Colonic mucosa (tissue), 4 donors: ENCODE results near the gene STK32B. TPM values are rescaled to one million over a fixed set of nuclear protein-coding genes. Genes with fewer than 3 reads are reported as not detected.

Experiments
- DNase-seq: peaks from one replicate; pipeline ENCODE4 v3.0.0-alpha.2; 2020
- H3K27ac ChIP-seq: fragments of 200-600 bp; one replicate; pipeline ENCODE4 v1.8.0; 2021
- H3K27me3 ChIP-seq: fragments of 200-600 bp; one replicate; pipeline ENCODE4 v1.8.0; 2021
- H3K36me3 ChIP-seq: fragments of 200-600 bp; one replicate; pipeline ENCODE4 v1.8.0; 2021
- H3K4me1 ChIP-seq: fragments of 200-600 bp; one replicate; pipeline ENCODE4 v1.8.0; 2021; ENCODE audit warnings: mild to moderate bottlenecking
- H3K4me3 ChIP-seq: fragments of 200-600 bp; one replicate; pipeline ENCODE4 v1.8.0; 2021
- H3K9ac ChIP-seq, 2 donors: one replicate each; pipeline ENCODE4 v1.7.0; 2013; ENCODE audit warnings: control low read depth in 2 of 2, low read depth in 2 of 2, low read length in 2 of 2
- H3K9me3 ChIP-seq: fragments of 200-600 bp; one replicate; pipeline ENCODE4 v1.8.0; 2021
- CTCF ChIP-seq: fragments of 200-600 bp; IDR thresholded peaks from one replicate; pipeline ENCODE4 v1.8.0; 2022; ENCODE audit warnings: antibody characterized with exemption, mild to moderate bottlenecking
- intact Hi-C: fragments of 100-400 bp; cut with DNase I; formaldehyde crosslinking; loops from one replicate; pipeline ENCODE4 v1.14.1; 2022
- total RNA-seq, 2 donors: library from RNA; stranded (reverse); fragmentation: NEBNext Ultra II Directional in 1 of 2; extraction: Animal tissue kit (Norgen Biotek cat#: 25700) in 1 of 2; gene quantifications; one replicate each; pipeline ENCODE4 v1.2.1, GENCODE V29; 2021
- donor health status: healthy.
- donor health status: DM: no; HTN: no; CAD: no.
- donor health status: DM: no; HTN: no; CAD: no.

STK32B gene
- total RNA-seq, 2 donors from 2014 or later: 0.64 to 0.82 TPM

- Histone ChIP-seq H3K27me3 (no peaks in the 10 kb centered on the region), H3K4me3 (no peak overlapping the region), H3K4me1 (no peaks in the 10 kb centered on the region), H3K27ac (no peak overlapping the region), H3K9me3 (no peaks in the 10 kb centered on the region), H3K9ac (no peak overlapping the region), H3K36me3 (no peaks in the 10 kb centered on the region)
- intact Hi-C loops: no loop called here
- no peak for TF ChIP-seq CTCF
- no peak for DNase-seq
Measured at GRCh38 chr4:5188130-5188529, 136.8 kb downstream of the STK32B start.

GRCh38 chr4:5191831-5192230, 140.6 kb downstream of the STK32B start:
- no peak overlapping the region for H3K27ac ChIP-seq
- no peak overlapping the region for H3K9ac ChIP-seq
- DNase-seq: no peak
- H3K4me1 ChIP-seq: no peaks in the 10 kb centered on the region
- intact Hi-C loops: no loop called here
- H3K36me3 ChIP-seq: no peaks in the 10 kb centered on the region
- TF ChIP-seq CTCF: no peak
- no peak overlapping the region for H3K4me3 ChIP-seq
- no peaks in the 10 kb centered on the region for H3K9me3 ChIP-seq
- no peaks in the 10 kb centered on the region for H3K27me3 ChIP-seq

- no peak for DNase-seq
- no peaks in the 10 kb centered on the region for H3K36me3 ChIP-seq
- no peaks in the 10 kb centered on the region for H3K9me3 ChIP-seq
- no peaks in the 10 kb centered on the region for H3K27me3 ChIP-seq
- H3K9ac ChIP-seq: no peak overlapping the region
- no peak overlapping the region for H3K4me3 ChIP-seq
- no peak overlapping the region for H3K27ac ChIP-seq
- intact Hi-C loops: no loop called here
- no peaks in the 10 kb centered on the region for H3K4me1 ChIP-seq
- TF ChIP-seq CTCF: no peak
Measured at GRCh38 chr4:5192271-5192670, 141.0 kb downstream of the STK32B start.

- Histone ChIP-seq H3K9me3 (no peaks in the 10 kb centered on the region), H3K9ac (no peak overlapping the region), H3K27ac (no peak overlapping the region), H3K36me3 (no peaks in the 10 kb centered on the region), H3K4me3 (no peak overlapping the region), H3K27me3 (no peaks in the 10 kb centered on the region), H3K4me1 (no peaks in the 10 kb centered on the region)
- DNase-seq: no peak
- TF ChIP-seq CTCF: no peak
- intact Hi-C loops: no loop called here
Measured at GRCh38 chr4:5192678-5193077, 141.4 kb downstream of the STK32B start.

GRCh38 chr4:5198656-5199541, 147.6 kb downstream of the STK32B start:
- H3K27ac ChIP-seq: no peak overlapping the region
- no peak overlapping the region for H3K4me3 ChIP-seq
- H3K9me3 ChIP-seq: no peaks in the 10 kb centered on the region
- H3K9ac ChIP-seq: no peak overlapping the region
- H3K36me3 ChIP-seq: no peaks in the 10 kb centered on the region
- H3K27me3 ChIP-seq: no peaks in the 10 kb centered on the region
- intact Hi-C loops: no loop called here
- TF ChIP-seq CTCF: no peak
- DNase-seq: no peak
- no peaks in the 10 kb centered on the region for H3K4me1 ChIP-seq
